OCI-LY1 (cell line): ENCODE measurements around the gene UIMC1.

Source experiments
- EZH2 ChIP-seq: fragments of 200-600 bp; sonication (generic), shearing (Covaris generic); IDR thresholded peaks from 2 replicates; pipeline ENCODE4 v1.8.0; 2017; ENCODE audit warnings: borderline replicate concordance, mixed run types, mild to moderate bottlenecking, antibody characterized with exemption, low read length, moderate library complexity, mixed read lengths
- TF ChIP-seq, protein P1 (sequence below): fragments of 200-600 bp; sonication (generic), shearing (Covaris generic); IDR thresholded peaks from 2 replicates; pipeline ENCODE4 v1.5.1; 2017; ENCODE audit warnings: mild to moderate bottlenecking, antibody characterized with exemption, low read length, moderate library complexity, mixed read lengths

DNA sequence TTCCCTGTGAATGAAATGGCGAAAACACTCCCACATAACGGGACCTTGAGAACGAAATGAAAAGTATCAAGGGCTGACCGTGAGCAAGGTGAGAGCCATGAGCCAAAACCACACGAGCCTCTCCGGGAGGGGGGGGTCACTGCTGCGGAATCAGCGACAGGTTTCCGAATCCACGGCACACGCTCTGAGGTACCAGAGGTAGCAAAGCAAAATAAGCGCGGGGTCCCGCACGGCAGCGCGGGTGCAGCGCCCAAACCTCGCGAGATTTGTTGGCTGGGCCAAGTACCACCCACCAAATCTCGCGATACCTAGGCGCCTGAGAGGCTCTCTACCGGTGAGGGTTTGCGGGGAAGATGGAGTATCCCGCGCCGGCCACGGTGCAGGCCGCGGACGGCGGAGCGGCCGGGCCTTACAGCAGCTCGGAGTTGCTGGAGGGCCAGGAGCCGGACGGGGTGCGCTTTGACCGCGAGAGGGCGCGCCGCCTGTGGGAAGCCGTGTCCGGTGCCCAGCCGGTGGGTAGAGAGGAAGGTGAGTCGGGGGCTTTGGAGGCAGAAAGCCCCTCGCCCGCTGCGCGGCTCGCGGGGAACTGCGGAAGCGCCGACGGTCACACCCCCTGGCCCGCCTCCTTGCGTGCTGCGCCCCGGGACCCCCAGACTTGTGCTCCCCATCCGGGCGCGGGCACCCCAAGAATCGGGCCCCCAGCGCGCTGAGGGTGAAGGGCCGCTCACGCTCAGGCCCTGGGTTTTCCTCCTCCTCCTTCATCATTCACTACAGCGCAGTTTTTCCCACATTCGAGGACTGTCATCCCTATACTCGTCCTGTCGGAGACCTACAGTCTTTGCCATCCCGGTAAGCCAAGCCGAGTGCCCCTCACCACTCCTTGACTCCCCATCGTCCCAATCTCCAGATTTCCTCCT is 16.1 kb upstream of the UIMC1 start, which contains the start of gene ZNF346:
- TF ChIP-seq, protein P1, sequence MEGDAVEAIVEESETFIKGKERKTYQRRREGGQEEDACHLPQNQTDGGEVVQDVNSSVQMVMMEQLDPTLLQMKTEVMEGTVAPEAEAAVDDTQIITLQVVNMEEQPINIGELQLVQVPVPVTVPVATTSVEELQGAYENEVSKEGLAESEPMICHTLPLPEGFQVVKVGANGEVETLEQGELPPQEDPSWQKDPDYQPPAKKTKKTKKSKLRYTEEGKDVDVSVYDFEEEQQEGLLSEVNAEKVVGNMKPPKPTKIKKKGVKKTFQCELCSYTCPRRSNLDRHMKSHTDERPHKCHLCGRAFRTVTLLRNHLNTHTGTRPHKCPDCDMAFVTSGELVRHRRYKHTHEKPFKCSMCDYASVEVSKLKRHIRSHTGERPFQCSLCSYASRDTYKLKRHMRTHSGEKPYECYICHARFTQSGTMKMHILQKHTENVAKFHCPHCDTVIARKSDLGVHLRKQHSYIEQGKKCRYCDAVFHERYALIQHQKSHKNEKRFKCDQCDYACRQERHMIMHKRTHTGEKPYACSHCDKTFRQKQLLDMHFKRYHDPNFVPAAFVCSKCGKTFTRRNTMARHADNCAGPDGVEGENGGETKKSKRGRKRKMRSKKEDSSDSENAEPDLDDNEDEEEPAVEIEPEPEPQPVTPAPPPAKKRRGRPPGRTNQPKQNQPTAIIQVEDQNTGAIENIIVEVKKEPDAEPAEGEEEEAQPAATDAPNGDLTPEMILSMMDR = peak; percentile 55
- TF ChIP-seq EZH2 = no peak
